22Rv1 (cell line): ENCODE measurements around the gene TMEM255B.

Source experiments
- H3K27ac ChIP-seq: fragments of 450-650 bp; 2 replicates; pipeline ENCODE4 v1.5.1; 2017
- ZFX ChIP-seq: fragments of 450-650 bp; IDR thresholded peaks from 2 replicates; pipeline ENCODE4 v1.6.1; 2017; ENCODE audit warnings: antibody characterized with exemption, borderline replicate concordance
- TF ChIP-seq, protein P1 (sequence below): fragments of 450-650 bp; IDR thresholded peaks from 2 replicates; pipeline ENCODE4 v1.5.1; 2017; ENCODE audit warnings: mild to moderate bottlenecking

TMEM255B gene

DNA sequence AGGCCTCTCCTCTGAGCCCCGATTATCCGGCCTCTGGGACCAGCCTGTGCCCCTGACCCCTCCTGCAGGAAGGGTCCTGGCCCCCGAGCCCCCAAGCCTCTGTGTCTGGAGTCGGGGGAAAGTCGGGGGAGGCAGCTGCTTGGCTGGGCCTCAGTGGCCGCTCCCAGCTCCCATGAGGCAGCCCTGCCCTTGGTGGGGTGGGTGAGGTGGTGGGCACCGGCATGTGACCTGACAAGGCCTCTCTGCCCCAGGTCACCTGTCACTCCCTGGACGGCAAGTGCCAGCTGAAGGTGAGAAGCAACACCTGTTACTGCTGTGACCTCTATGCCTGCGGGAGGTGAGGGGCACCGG, 41.5 kb downstream of the TMEM255B start:
- TF ChIP-seq, protein P1, sequence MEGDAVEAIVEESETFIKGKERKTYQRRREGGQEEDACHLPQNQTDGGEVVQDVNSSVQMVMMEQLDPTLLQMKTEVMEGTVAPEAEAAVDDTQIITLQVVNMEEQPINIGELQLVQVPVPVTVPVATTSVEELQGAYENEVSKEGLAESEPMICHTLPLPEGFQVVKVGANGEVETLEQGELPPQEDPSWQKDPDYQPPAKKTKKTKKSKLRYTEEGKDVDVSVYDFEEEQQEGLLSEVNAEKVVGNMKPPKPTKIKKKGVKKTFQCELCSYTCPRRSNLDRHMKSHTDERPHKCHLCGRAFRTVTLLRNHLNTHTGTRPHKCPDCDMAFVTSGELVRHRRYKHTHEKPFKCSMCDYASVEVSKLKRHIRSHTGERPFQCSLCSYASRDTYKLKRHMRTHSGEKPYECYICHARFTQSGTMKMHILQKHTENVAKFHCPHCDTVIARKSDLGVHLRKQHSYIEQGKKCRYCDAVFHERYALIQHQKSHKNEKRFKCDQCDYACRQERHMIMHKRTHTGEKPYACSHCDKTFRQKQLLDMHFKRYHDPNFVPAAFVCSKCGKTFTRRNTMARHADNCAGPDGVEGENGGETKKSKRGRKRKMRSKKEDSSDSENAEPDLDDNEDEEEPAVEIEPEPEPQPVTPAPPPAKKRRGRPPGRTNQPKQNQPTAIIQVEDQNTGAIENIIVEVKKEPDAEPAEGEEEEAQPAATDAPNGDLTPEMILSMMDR = no peak
- no peak for TF ChIP-seq ZFX
- H3K27ac ChIP-seq = no peak overlapping the region

DNA sequence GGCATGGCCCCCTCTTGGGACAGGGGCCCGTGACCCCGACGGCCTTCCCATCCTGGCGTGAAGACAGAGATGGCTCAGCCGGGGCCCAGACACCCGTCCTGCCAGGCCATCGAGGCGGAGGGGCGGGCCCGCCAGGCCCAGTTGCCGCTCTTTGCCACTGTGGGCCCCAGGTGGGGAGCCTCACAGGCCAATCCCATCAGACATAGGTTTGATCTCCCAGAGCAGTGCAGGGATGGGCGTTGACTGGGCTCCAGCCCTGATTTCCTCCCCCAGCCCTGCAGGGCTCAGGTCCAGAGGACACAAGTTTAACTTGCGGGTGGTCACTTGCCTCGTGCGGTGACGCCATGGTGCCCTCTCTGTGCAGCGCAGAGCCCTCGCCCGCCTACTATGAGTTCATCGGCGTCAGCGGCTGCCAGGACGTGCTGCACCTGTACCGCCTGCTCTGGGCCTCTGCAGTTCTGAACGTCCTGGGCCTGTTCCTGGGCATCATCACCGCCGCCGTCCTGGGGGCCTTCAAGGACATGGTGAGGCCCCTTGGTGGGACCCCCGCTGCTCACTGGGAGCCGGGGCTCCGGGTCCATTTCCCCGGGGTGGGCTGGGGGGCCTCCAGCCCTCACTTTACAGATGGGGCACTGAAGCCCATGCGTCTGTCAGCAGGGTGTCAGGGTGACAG, 42.4 kb downstream of the TMEM255B start:
- no peak overlapping the region for H3K27ac ChIP-seq
- TF ChIP-seq, protein P1 = no peak
- TF ChIP-seq ZFX = no peak

DNA sequence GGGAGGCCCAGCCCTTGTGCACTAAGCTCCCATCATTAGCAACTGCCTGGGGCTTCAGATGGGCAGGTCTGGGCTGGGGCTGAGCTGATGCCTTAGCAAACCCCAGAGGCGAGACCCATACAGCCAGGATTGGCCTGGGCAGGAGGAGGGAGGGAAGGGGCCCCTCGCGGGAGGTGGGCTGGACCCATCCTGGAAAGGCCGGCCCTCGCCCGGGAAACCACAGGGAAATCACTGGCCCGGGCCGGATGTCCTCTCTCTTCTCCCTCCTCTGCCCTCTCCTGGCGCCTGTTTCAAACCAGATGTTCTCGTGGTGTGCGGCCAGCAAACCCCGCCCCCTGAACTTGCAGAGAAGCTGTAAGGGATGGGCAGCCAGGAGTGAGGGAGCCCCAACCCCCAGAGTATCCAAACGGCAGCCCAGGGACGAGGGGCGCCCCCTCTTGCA, 43.1 kb downstream of the TMEM255B start:
- no peak overlapping the region for H3K27ac ChIP-seq
- TF ChIP-seq, protein P1 = no peak
- TF ChIP-seq ZFX = no peak

DNA sequence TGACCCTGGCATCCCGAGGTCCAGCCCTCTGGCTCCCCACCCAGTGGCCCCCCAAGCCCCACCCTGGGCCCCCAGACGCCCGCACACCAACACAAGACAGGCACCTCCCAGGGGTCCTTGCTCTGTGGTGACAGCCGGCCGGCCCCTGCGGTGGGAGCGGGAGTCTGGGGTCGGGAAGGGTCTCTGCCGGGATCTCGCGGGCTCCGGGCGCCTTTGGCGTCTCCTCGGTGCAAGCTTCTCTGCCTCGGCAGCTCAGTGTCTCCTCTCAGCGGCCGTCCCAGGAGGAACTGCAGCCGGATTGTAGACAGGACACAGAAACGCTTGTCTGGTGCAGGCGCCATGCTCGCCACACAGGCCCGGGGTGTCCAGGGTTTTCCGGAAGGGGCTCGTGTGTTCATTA, 43.7 kb downstream of the TMEM255B start:
- no peak overlapping the region for H3K27ac ChIP-seq
- TF ChIP-seq, protein P1 = no peak
- no peak for TF ChIP-seq ZFX

DNA sequence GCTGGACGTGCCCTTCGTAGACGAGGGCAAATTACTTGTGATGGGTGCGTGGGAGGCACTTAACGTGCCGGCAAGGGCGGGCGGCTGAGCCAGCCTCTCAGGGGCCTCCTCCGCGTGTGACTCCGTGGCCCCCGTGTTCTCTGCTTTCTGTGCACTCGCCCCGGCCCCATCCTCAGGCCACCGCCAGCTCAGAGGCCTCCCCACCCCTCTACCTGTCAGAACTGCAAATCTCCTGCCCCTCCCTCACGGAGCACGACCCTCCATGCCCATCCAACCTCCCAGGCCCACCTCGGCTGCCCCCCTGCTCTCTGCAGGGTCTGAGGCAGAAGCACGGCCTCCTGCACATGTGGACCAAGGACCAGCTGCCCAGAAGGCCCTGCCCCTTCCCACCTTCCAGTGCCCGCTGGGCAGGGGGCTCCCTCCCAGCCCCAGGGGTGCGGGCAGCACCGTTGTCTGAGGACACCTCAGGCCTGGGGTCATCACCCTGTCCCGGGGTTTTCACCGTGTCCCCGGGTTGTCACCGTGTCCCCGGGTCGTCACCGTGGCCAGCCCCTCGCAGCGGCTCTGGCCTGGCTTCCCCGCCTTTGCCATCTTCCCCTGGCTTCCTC, 44.5 kb downstream of the TMEM255B start:
- TF ChIP-seq, protein P1 = no peak
- TF ChIP-seq ZFX = no peak
- H3K27ac ChIP-seq = no peak overlapping the region

DNA sequence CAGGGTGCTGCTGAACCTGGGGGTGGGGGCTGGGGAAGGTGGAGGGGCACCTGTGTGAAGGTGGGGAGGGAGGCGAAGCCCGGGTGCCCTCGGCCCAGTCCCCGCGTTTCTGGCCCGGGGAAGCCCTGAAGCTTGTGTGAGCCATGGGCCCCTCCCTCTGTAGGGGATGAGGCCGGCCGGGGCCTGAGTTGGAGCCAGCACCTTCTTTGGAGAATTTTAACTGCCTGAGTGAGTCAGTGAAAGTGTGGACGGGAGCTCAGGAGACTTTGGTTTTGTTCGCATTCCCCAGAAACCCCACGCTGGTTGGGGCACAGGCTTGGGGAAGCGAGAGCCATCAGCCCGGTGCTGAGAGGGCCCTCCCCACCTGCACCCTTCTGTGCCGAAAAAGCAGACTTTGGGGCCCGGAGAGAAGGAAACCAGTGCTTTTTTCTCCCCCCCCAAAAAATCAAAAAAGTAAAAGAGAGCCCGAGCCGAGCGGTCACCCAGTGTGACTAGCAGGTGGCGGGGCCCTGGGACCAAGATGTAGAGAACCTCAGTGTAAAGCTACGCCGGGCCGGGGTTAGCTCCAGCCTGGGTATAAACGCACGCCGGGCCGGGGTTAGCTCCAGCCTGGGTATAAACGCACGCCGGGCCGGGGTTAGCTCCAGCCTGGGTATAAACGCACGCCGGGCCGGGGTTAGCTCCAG, 45.1 kb downstream of the TMEM255B start:
- TF ChIP-seq ZFX = no peak
- TF ChIP-seq, protein P1 = no peak
- H3K27ac ChIP-seq = no peak overlapping the region
